SW480 (cell line): ENCODE measurements around the gene PRR33.

Source experiments
- DNase-seq: peaks from one replicate; pipeline ENCODE4 v3.0.0-alpha.2; 2016; ENCODE audit warnings: low spot score

PRR33 gene

GRCh38 chr11:1847006-1847735, 44.5 kb downstream of the PRR33 start:
- DNase-seq: no peak

DNA sequence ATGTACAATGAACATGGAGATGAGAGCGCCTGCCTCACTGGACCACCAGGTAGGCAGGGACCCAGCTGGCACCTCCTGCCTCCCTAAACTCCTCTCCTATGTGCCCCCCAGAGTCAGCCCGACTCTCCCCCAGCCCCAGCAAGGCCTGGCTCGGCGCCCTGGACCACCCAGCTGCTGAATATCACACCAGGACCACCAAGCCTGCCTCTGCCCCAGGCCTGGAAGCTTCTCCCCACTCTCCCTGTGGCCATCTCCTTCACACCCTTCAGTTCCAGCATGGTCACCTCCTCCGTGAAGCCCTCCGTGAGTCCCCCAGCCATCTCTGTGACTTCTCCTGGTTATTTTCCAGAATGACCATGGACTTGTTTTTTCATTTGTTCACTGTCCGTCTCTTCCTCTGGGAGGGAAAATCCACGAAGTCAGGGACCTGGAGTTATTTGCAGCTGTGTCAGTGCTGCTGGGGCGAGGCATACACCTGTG, 45.2 kb downstream of the PRR33 start:
- no peak for DNase-seq

- DNase-seq: no peak
These were observed 45.9 kb downstream of the PRR33 start for GRCh38 chr11:1845561-1846452.

DNA sequence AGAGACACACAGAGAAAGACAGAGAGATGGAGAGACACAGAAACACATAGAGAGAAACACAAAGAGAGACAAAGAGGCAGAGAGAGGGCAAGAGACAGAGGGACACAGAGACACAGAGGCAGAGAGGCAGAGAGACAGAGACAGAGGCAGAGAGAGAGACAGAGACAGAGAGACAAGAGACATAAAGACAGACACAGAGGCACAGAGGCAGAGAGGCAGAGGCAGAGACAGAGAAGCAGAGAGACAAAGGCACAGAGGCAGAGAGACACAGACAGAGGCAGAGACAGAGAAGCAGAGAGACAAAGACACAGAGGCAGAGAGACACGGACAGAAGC, 46.6 kb downstream of the PRR33 start:
- no peak for DNase-seq

GRCh38 chr11:1844221-1845094, 47.2 kb downstream of the PRR33 start:
- no peak for DNase-seq

- DNase-seq: no peak
These were observed 47.9 kb downstream of the PRR33 start for GRCh38 chr11:1843796-1844195.

DNA sequence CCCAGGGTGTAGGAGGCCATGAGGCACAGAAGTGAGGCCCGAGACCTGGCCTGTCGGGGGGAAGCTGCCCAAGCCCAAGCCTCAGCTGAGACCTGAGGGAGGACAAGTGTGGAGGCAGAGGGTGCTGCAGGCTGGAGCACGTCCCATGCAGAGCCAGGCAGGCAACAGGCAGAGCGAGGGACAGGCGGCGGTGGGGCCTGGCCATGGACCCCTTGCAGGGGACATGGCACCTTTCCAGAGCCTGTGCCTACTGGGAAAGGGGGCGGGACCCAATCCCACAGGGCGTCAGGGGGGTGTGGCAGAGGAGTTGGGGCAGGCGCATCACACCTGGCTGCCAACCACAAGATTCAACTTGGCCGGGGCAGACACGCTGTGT, 48.6 kb downstream of the PRR33 start:
- DNase-seq: no peak

DNA sequence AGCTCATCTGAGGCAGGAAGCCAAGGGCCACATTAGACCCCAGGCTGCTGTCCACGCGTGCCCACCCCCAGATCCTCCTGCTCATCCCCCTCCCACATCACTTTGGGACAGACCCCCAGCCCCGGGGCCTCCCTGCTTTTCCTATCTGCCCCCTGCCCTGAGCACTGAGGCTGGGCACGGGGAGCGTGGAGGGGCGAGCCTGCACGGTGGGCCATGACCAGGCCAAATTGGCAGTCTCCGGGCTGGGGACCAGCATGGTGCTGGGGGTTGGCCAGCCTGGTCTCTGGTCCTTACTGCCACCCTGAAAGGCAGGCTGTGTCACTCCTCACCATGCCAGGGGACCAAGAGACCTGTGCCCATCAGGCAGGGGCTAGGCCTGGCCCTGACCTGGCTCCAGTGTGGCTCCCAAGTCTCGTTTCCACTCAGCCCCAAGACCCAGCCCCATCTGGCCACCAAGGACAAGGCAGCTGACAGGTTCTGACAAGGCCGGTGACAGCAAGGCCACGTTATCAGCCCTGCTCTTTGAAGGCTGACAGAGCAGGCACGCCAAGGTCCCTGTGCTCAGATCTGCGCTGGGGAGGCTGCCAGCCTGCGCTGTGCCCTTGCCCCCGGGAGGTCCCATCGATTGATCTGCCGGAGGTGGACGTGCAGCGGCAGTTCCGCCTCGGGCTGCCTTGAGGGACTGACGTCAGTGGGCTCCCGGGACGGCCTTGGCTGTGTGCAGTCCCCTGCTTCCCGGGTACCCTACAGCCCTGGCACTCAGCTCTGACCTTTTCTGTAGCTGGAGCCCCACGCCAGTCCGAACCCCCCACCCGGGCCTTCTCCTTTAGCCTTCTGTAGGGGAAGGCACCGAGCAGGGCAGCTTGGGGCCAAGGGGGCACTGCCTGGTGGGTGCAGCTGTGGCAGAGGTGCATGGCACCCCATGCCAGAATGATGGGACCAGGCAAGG, 49.3 kb downstream of the PRR33 start:
- DNase-seq: no peak

GRCh38 chr11:1841511-1842148, 50.1 kb downstream of the PRR33 start:
- no peak for DNase-seq

- DNase-seq: no peak
These were observed 50.8 kb downstream of the PRR33 start for GRCh38 chr11:1840780-1841480.

GRCh38 chr11:1839924-1840779, 51.5 kb downstream of the PRR33 start:
- DNase-seq: no peak

GRCh38 chr11:1839204-1839923, 52.3 kb downstream of the PRR33 start:
- DNase-seq: no peak

GRCh38 chr11:1838426-1839144, 53.1 kb downstream of the PRR33 start, which contains the start of gene TNNI2:
TNNI2 (plus strand) TSS chr11:1838981; CDS start chr11:1839697, 716 bp downstream.
- DNase-seq: no peak
